GM13977 (cell line): ENCODE results near the gene CYB561.

Experiments
- DNase-seq: peaks from one replicate; pipeline ENCODE4 v3.0.0; 2012; ENCODE audit warnings: low spot score
- in situ Hi-C: fragments of 300-500 bp; cut with MboI; formaldehyde crosslinking; loops from one replicate; pipeline ENCODE4 v1.12.0; 2022; ENCODE audit warnings: low sequenced_read_pairs, low pct_unique_long_range_greater_than_20kb, mixed read lengths, inconsistent platforms; ENCODE audit not compliant: unreplicated experiment
- TF ChIP-seq, protein P1 (sequence below): IDR thresholded peaks from 2 replicates; pipeline ENCODE4 v1.5.1; 2012; ENCODE audit warnings: mild to moderate bottlenecking, control low read depth; ENCODE audit not compliant: insufficient read depth; ENCODE audit errors: extremely low read depth, missing control alignments

CYB561 gene

DNA sequence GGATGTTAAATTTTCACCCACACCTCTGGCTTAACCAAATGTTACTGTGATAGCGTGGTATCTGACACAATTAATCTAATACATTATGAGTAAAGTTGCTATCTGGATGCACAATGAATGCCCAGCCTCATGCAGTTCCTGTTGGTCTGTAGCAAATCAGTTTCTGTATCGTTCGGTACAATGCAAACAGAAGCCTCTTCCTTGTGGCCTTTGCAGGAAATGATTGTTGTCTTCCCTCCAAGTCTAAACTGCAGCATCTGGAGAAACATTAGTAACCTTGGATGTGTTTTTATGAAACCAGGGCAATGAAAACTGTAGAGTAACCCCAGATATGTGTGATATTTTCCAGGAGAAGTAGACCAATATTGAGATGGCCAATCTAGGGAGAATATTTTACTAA, 46.8 kb downstream of the CYB561 start:
- no peak for DNase-seq
- in situ Hi-C loops, result loop anchor here (10.0 kb wide), 1 partner anchor 305 kb away; no protein-coding TSS in a partner anchor
- TF ChIP-seq, protein P1, sequence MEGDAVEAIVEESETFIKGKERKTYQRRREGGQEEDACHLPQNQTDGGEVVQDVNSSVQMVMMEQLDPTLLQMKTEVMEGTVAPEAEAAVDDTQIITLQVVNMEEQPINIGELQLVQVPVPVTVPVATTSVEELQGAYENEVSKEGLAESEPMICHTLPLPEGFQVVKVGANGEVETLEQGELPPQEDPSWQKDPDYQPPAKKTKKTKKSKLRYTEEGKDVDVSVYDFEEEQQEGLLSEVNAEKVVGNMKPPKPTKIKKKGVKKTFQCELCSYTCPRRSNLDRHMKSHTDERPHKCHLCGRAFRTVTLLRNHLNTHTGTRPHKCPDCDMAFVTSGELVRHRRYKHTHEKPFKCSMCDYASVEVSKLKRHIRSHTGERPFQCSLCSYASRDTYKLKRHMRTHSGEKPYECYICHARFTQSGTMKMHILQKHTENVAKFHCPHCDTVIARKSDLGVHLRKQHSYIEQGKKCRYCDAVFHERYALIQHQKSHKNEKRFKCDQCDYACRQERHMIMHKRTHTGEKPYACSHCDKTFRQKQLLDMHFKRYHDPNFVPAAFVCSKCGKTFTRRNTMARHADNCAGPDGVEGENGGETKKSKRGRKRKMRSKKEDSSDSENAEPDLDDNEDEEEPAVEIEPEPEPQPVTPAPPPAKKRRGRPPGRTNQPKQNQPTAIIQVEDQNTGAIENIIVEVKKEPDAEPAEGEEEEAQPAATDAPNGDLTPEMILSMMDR, result no peak

DNA sequence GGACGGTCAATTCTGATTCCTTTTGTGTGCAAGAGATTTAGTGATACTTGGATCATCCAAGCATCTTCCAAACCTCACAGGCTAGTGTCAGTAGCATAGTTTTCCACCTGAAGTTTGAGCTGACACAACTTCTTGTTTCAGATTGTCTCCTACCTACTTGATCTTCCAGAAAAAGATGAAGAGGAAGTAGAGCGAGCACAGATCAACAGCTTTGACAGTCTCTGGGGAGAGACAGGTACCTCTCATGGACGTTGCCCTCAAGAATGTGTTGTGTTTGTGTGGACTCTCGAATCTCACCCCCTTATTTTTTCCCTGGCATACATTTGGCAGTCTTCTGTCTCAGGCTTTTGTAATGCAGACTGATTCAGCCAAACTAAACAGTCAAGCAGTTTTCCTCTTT, 47.4 kb downstream of the CYB561 start:
- in situ Hi-C loops, result loop anchor here (10.0 kb wide), 1 partner anchor 304 kb away; no protein-coding TSS in a partner anchor
- TF ChIP-seq, protein P1, result no peak
- DNase-seq, result no peak

GRCh38 chr17:63395075-63395805, 50.9 kb downstream of the CYB561 start:
- in situ Hi-C loops, result loop anchor here (10.0 kb wide), 1 partner anchor 300 kb away; no protein-coding TSS in a partner anchor
- TF ChIP-seq, protein P1, result no peak
- DNase-seq, result no peak

DNA sequence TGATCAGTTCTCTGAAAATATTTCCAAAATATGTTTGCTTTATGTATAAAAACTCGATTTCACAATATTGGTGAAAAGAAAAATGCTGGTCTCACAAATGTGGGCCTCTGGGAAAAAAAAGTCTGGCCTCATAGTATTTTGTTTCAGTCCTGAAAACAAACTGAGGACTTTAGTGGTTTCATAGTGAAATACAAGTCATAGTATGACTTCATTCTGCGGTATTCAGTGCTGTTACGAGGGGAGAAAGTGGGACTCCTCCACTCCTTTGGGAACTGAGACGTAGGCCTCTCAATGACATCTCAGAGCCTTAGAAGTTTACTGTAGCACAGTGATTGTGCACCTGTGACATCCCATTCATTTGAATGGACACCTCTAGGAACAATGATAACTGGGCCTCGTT, 56.0 kb downstream of the CYB561 start:
- TF ChIP-seq, protein P1, result no peak
- peak; percentile 30 for DNase-seq
- in situ Hi-C loops, result loop anchor here (10.0 kb wide), 1 partner anchor 295 kb away; no protein-coding TSS in a partner anchor

GRCh38 chr17:63387656-63388340, 58.3 kb downstream of the CYB561 start:
- in situ Hi-C loops, result no loop called here
- TF ChIP-seq, protein P1, result no peak

DNA sequence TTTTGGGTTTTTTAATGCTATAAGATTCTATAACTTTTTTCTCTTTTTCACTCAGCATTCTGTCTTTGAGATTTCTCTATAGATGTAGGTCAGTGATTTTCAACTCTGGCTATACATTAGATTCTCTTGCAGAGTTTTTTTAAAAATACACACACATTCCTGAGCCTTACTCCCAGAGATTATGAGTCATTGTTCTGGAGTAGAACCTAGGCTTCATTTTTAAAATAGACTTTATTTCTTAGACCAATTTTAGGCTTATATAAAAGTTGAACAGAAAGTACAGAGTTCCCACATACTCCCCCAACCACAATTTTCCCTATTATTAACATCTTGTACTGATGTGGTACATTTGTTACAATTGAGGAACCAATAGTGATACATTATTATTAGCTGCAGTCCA, 63.3 kb downstream of the CYB561 start:
- TF ChIP-seq, protein P1, result no peak
- DNase-seq, result no peak
- in situ Hi-C loops, result no loop called here

More at GRCh38 chr17:63387656-63388340, 58.3 kb downstream of the CYB561 start:
- DNase-seq, result no peak
